ENCODE results near the gene HAAO. TPM values are rescaled to one million over a fixed set of nuclear protein-coding genes. Genes with fewer than 3 reads are reported as not detected.

Gene HAAO
- total RNA-seq, 2 experiments from 2014 or later = not detected

DNA sequence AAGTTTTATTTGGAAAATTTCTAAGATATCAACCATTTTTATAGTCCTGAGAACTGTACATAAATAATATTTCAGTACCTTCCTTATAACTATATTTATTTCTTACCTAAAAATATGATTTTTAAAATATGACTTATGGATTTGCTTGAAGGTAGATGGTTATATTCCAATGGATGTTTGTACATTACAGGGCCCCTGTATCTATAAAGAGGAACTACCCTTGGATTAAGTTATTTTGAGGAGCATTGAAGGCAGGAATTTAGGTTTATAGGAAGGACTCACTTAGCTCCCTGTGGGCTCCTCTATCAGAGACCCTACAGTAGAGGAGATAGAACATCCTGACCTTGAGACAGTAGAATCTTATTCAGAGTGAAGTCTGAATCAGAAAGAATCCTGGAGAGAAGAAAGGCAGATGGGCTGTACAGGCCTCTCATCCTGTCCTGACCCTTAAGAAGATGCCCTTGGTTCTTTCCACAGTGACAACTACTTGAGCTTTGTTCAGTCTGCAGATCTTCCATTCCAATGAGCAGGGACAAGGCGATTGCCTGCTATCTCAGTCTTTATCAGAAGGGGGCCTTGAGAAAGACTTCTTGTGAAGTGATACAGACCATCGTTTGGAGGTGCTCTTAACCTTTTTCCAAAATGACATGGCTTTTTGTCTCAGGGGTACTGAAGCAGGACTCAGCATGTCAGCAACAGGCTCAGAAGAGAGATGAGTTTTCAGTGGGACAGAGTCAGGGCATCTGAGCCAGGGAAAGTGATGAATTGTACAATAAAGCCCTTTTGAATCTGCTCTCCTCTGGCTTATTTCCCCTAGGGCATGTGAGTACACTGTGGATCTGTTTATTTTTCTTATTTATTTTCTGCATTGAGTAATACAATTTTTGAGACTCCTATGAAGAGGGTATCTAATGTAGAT, 49.4 kb downstream of the HAAO start:
- H3K4me1 ChIP-seq (ENCODE audit: insufficient read depth, low read length) = no peaks in the 10 kb centered on the region
- H3K4me1 Mint-ChIP-seq (ENCODE audit: low read depth) = peaks cover 5% of the 10 kb centered on the region
- H3K27ac ChIP-seq (ENCODE audit: low read depth in 1 of 2, low read length in 2 of 2) = no peak overlapping the region
- H3K9me3 Mint-ChIP-seq = no peaks in the 10 kb centered on the region
- ChIA-PET POLR2A (no interaction called here), CTCF (interaction anchor here (0.7 kb wide), 1 partner anchor 74 kb away, joined by 3 read pairs; no protein-coding TSS in a partner anchor)
- TF ChIP-seq, protein P1, sequence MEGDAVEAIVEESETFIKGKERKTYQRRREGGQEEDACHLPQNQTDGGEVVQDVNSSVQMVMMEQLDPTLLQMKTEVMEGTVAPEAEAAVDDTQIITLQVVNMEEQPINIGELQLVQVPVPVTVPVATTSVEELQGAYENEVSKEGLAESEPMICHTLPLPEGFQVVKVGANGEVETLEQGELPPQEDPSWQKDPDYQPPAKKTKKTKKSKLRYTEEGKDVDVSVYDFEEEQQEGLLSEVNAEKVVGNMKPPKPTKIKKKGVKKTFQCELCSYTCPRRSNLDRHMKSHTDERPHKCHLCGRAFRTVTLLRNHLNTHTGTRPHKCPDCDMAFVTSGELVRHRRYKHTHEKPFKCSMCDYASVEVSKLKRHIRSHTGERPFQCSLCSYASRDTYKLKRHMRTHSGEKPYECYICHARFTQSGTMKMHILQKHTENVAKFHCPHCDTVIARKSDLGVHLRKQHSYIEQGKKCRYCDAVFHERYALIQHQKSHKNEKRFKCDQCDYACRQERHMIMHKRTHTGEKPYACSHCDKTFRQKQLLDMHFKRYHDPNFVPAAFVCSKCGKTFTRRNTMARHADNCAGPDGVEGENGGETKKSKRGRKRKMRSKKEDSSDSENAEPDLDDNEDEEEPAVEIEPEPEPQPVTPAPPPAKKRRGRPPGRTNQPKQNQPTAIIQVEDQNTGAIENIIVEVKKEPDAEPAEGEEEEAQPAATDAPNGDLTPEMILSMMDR (IDR thresholded peaks at IDR 0.05) = no peak
- ATAC-seq (ENCODE audit: poor library complexity) (no peak), DNase-seq (no peak)
- H3K36me3 ChIP-seq (ENCODE audit: insufficient read depth, low read length) = no peaks in the 10 kb centered on the region
- intact Hi-C loops (cut with DNase I, micrococcal nuclease) = no loop called here
- peaks cover 70% of the 10 kb centered on the region for H3K36me3 Mint-ChIP-seq (ENCODE audit: low read depth)
- no peaks in the 10 kb centered on the region for H3K27me3 Mint-ChIP-seq
- no peaks in the 10 kb centered on the region for H3K27me3 ChIP-seq (ENCODE audit: control insufficient read depth in 1 of 2, insufficient read depth in 2 of 2, low read length in 2 of 2)
- no peak overlapping the region for H3K4me3 Mint-ChIP-seq
- H3K27ac Mint-ChIP-seq = no peak overlapping the region
- H3K4me3 ChIP-seq (ENCODE audit: low read length) = no peak overlapping the region
- peaks cover 0 to 4% of the 10 kb centered on the region in 2 experiments for H3K9me3 ChIP-seq (ENCODE audit: control insufficient read depth in 1 of 2, insufficient read depth in 1 of 2, low read length in 2 of 2)

DNA sequence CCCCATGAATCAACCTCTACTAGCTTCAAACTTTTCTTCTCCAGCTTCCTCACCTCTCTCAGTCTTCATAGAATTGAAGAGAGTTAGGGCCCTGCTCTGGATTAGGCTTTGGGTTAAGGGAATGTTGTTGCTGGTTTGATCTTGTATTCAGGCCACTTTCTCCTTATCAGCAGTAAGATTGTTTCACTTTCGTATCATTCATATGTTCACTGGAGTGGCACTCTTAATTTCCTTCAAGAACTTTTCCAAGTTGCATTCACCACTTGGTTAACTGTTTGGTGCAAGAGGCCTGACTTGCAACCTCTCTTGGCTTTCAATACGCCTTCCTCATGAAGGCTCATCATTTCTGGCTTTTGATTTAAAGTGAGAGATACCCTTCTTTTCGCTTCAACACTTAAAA, 51.2 kb downstream of the HAAO start:
- no peak overlapping the region for H3K4me3 Mint-ChIP-seq

GRCh38 chr2:42736598-42737322, 55.6 kb downstream of the HAAO start:
- ChIA-PET POLR2A (no interaction called here), CTCF (no interaction called here)
- peaks cover 6 to 14% of the 10 kb centered on the region in 2 experiments for H3K9me3 ChIP-seq (ENCODE audit: control insufficient read depth in 1 of 2, insufficient read depth in 1 of 2, low read length in 2 of 2)
- no peaks in the 10 kb centered on the region for H3K4me1 ChIP-seq (ENCODE audit: insufficient read depth, low read length)
- DNase-seq = no peak
- Mint-ChIP-seq H3K4me1 (ENCODE audit: low read depth) (no peaks in the 10 kb centered on the region), H3K27ac (no peak overlapping the region), H3K4me3 (no peak overlapping the region), H3K9me3 (peaks cover 16% of the 10 kb centered on the region), H3K27me3 (no peaks in the 10 kb centered on the region), H3K36me3 (ENCODE audit: low read depth) (peaks cover 97% of the 10 kb centered on the region)
- H3K27ac ChIP-seq (ENCODE audit: low read depth in 1 of 2, low read length in 2 of 2) = no peak overlapping the region
- H3K36me3 ChIP-seq (ENCODE audit: insufficient read depth, low read length) = peaks cover 13% of the 10 kb centered on the region
- no peaks in the 10 kb centered on the region for H3K27me3 ChIP-seq (ENCODE audit: control insufficient read depth in 1 of 2, insufficient read depth in 2 of 2, low read length in 2 of 2)
- H3K4me3 ChIP-seq (ENCODE audit: low read length) = no peak overlapping the region
- TF ChIP-seq, protein P1 (IDR thresholded peaks at IDR 0.05) = no peak
- intact Hi-C loops (cut with DNase I, micrococcal nuclease) = no loop called here
- ATAC-seq (ENCODE audit: poor library complexity) = no peak

More for the DNA sequence above, 51.2 kb downstream of the HAAO start:
- ChIA-PET CTCF (no interaction called here), POLR2A (interaction anchor here (0.9 kb wide), 1 partner anchor 68 kb away, joined by 3 read pairs; no protein-coding TSS in a partner anchor)
- Histone ChIP-seq H3K27ac (ENCODE audit: low read depth in 1 of 2, low read length in 2 of 2) (no peak overlapping the region), H3K4me3 (ENCODE audit: low read length) (no peak overlapping the region), H3K4me1 (ENCODE audit: insufficient read depth, low read length) (no peaks in the 10 kb centered on the region), H3K27me3 (ENCODE audit: control insufficient read depth in 1 of 2, insufficient read depth in 2 of 2, low read length in 2 of 2) (no peaks in the 10 kb centered on the region), H3K9me3 (ENCODE audit: control insufficient read depth in 1 of 2, insufficient read depth in 1 of 2, low read length in 2 of 2) (peaks cover 0 to 6% of the 10 kb centered on the region in 2 experiments), H3K36me3 (ENCODE audit: insufficient read depth, low read length) (peaks cover 11% of the 10 kb centered on the region)
- TF ChIP-seq, protein P1 (IDR thresholded peaks at IDR 0.05) = no peak
- ATAC-seq (ENCODE audit: poor library complexity) = no peak
- Mint-ChIP-seq H3K27ac (no peak overlapping the region), H3K36me3 (ENCODE audit: low read depth) (peaks cover 79% of the 10 kb centered on the region), H3K4me1 (ENCODE audit: low read depth) (peaks cover 5% of the 10 kb centered on the region), H3K9me3 (peaks cover 4% of the 10 kb centered on the region), H3K27me3 (no peaks in the 10 kb centered on the region)
- intact Hi-C loops (cut with DNase I, micrococcal nuclease) = no loop called here
- no peak for DNase-seq

Measured in CD4-positive, alpha-beta T cell (primary cell).